Measurements from ENCODE around the gene WNT7A. TPM values are rescaled to one million over a fixed set of nuclear protein-coding genes. Genes with fewer than 3 reads are reported as not detected.

WNT7A gene
- total and polyA plus RNA-seq, 4 experiments from 2014 or later = 8.3 to 19.3 (median 13.5) TPM

GRCh38 chr3:13886593-13887129 is 6.8 kb upstream of the WNT7A start:
- POLR2A ChIA-PET (ENCODE audit: partially characterized antibody) = interaction anchor here (1.8 to 2.6 kb wide), 3 partner anchors 230 to 237 kb away, joined by 6 to 14 read pairs (median 7); partner anchors contain the start of genes CHCHD4 and TMEM43
- H3K4me3 Mint-ChIP-seq = no peak overlapping the region
- no peak for DNase-seq
- H3K9me3 Mint-ChIP-seq = peaks cover 0 to 4% (median 0%) of the 10 kb centered on the region in 8 donors
- H3K4me3 ChIP-seq (ENCODE audit: low read length in 2 of 2) = no peak overlapping the region
- no peak overlapping the region for H3K27ac Mint-ChIP-seq
- H3K36me3 ChIP-seq (ENCODE audit: insufficient read depth, low read length) = no peaks in the 10 kb centered on the region
- CTCF ChIA-PET (ENCODE audit: partially characterized antibody) = interaction anchor here (0.7 to 21.5 kb wide), 10 partner anchors 10 to 434 kb away, joined by 3 to 996 read pairs (median 4); no protein-coding TSS in a partner anchor
- intact Hi-C loops (cut with micrococcal nuclease) = no loop called here
- H3K9me3 ChIP-seq (ENCODE audit: control insufficient read depth in 1 of 2, low read length in 2 of 2) = no peaks in the 10 kb centered on the region
- H3K4me1 Mint-ChIP-seq = peaks cover 12 to 38% (median 25%) of the 10 kb centered on the region in 4 donors
- H3K4me1 ChIP-seq (ENCODE audit: insufficient read depth, low read length) = peaks cover 26% of the 10 kb centered on the region
- no peak overlapping the region for H3K27ac ChIP-seq (ENCODE audit: low read depth, low read length)
- H3K27me3 ChIP-seq (ENCODE audit: insufficient read depth, low read length) = no peaks in the 10 kb centered on the region
- H3K36me3 Mint-ChIP-seq = no peaks in the 10 kb centered on the region
- peaks cover 12 to 15% of the 10 kb centered on the region in 2 donors for H3K27me3 Mint-ChIP-seq

GRCh38 chr3:13885704-13886010 is 5.8 kb upstream of the WNT7A start:
- no peak overlapping the region for H3K27ac ChIP-seq (ENCODE audit: low read depth, low read length)
- ChIA-PET POLR2A (ENCODE audit: partially characterized antibody) (interaction anchor here (1.1 to 2.6 kb wide), 5 partner anchors 20 to 238 kb away, joined by 6 to 14 read pairs (median 7); partner anchors contain the start of genes CHCHD4 and TMEM43), CTCF (ENCODE audit: partially characterized antibody) (interaction anchor here (0.7 to 21.5 kb wide), 18 partner anchors 9 to 398 kb away, joined by 3 to 996 read pairs (median 6); partner anchors contain the start of genes CHCHD4 and TMEM43)
- no peak for DNase-seq
- peaks cover 22% of the 10 kb centered on the region for H3K4me1 ChIP-seq (ENCODE audit: insufficient read depth, low read length)
- intact Hi-C loops (cut with micrococcal nuclease) = loop anchor here (1.0 kb wide), 2 partner anchors 227 to 389 kb away; no protein-coding TSS in a partner anchor
- H3K27me3 Mint-ChIP-seq = peaks cover 16 to 17% of the 10 kb centered on the region in 2 donors
- no peaks in the 10 kb centered on the region for H3K9me3 ChIP-seq (ENCODE audit: control insufficient read depth in 1 of 2, low read length in 2 of 2)
- H3K36me3 Mint-ChIP-seq = no peaks in the 10 kb centered on the region
- peak overlapping the region in 1 of 8 donors; percentile 74 for H3K4me3 Mint-ChIP-seq
- peak overlapping the region in 4 of 7 donors; percentile 1 to 76 (median 67) for H3K27ac Mint-ChIP-seq
- peaks cover 7 to 34% (median 20%) of the 10 kb centered on the region in 4 donors for H3K4me1 Mint-ChIP-seq
- no peaks in the 10 kb centered on the region for H3K36me3 ChIP-seq (ENCODE audit: insufficient read depth, low read length)
- no peaks in the 10 kb centered on the region for H3K27me3 ChIP-seq (ENCODE audit: insufficient read depth, low read length)
- H3K4me3 ChIP-seq (ENCODE audit: low read length in 2 of 2) = no peak overlapping the region
- H3K9me3 Mint-ChIP-seq = peaks cover 0 to 4% (median 0%) of the 10 kb centered on the region in 8 donors

- no peaks in the 10 kb centered on the region for H3K36me3 Mint-ChIP-seq
- H3K4me1 Mint-ChIP-seq = peaks cover 4 to 31% (median 16%) of the 10 kb centered on the region in 4 donors
- peak overlapping the region in 2 of 8 donors; percentile 60 to 74 for H3K4me3 Mint-ChIP-seq
- H3K9me3 Mint-ChIP-seq = peaks cover 0 to 4% (median 0%) of the 10 kb centered on the region in 8 donors
- peaks cover 16 to 17% of the 10 kb centered on the region in 2 donors for H3K27me3 Mint-ChIP-seq
- Histone ChIP-seq H3K4me3 (ENCODE audit: low read length in 2 of 2) (no peak overlapping the region), H3K27ac (ENCODE audit: low read depth, low read length) (no peak overlapping the region), H3K27me3 (ENCODE audit: insufficient read depth, low read length) (no peaks in the 10 kb centered on the region), H3K9me3 (ENCODE audit: control insufficient read depth in 1 of 2, low read length in 2 of 2) (no peaks in the 10 kb centered on the region), H3K36me3 (ENCODE audit: insufficient read depth, low read length) (no peaks in the 10 kb centered on the region), H3K4me1 (ENCODE audit: insufficient read depth, low read length) (peaks cover 20% of the 10 kb centered on the region)
- intact Hi-C loops (cut with micrococcal nuclease) = loop anchor here (1.0 to 5.0 kb wide), 3 partner anchors 227 to 403 kb away; partner anchors contain the start of gene HDAC11
- CTCF ChIA-PET (ENCODE audit: partially characterized antibody) = interaction anchor here (0.7 to 21.5 kb wide), 28 partner anchors 8 to 793 kb away, joined by 3 to 996 read pairs (median 4); partner anchors contain the start of genes CHCHD4 and TMEM43
- POLR2A ChIA-PET (ENCODE audit: partially characterized antibody) = interaction anchor here (1.1 to 2.6 kb wide), 4 partner anchors 19 to 239 kb away, joined by 6 to 14 read pairs (median 8); partner anchors contain the start of genes CHCHD4 and TMEM43
- peak; percentile 77 to 80 (median 78) for DNase-seq
- H3K27ac Mint-ChIP-seq = peak overlapping the region in 5 of 7 donors; percentile 1 to 76 (median 63)
These were observed 5.2 kb upstream of the WNT7A start for GRCh38 chr3:13884851-13885703.

DNA sequence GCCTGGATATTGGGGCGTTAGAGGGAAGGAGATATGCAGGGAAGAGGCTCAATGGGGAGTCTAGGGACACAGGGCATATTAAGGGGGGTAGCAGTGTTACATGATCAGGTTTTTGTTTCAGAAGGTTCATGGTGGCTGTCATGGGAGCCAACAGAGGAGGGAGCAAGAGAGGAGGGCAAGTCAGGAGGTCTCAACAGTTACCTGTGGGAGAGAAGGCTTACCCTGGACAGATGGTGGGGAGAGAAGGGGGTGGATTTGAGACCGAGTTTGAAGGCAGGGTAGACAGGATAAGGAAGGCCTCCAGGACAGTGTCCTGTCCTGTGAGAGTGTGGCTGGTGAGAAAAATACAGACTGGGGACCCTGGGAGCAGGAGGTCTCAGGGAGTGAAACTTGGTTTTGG is 3.8 kb upstream of the WNT7A start:
- Histone ChIP-seq H3K9me3 (ENCODE audit: control insufficient read depth in 1 of 2, low read length in 2 of 2) (no peaks in the 10 kb centered on the region), H3K4me3 (ENCODE audit: low read length in 2 of 2) (no peak overlapping the region), H3K27me3 (ENCODE audit: insufficient read depth, low read length) (no peaks in the 10 kb centered on the region), H3K36me3 (ENCODE audit: insufficient read depth, low read length) (no peaks in the 10 kb centered on the region), H3K4me1 (ENCODE audit: insufficient read depth, low read length) (peaks cover 16% of the 10 kb centered on the region), H3K27ac (ENCODE audit: low read depth, low read length) (no peak overlapping the region)
- Mint-ChIP-seq H3K4me3 (peak overlapping the region in 1 of 8 donors; percentile 23), H3K27me3 (peaks cover 16 to 17% of the 10 kb centered on the region in 2 donors), H3K4me1 (peaks cover 2 to 17% (median 10%) of the 10 kb centered on the region in 4 donors), H3K9me3 (peaks cover 0 to 2% (median 0%) of the 10 kb centered on the region in 8 donors), H3K27ac (peak overlapping the region in 1 of 7 donors; percentile 64), H3K36me3 (peaks cover 0 to 4% of the 10 kb centered on the region in 2 donors)
- intact Hi-C loops (cut with micrococcal nuclease) = loop anchor here (5.0 kb wide), 1 partner anchor 401 kb away; the partner anchor contains the start of gene HDAC11
- ChIA-PET POLR2A (ENCODE audit: partially characterized antibody) (no interaction called here), CTCF (ENCODE audit: partially characterized antibody) (interaction anchor here (1.0 to 21.5 kb wide), 6 partner anchors 13 to 388 kb away, joined by 3 to 996 read pairs (median 16); no protein-coding TSS in a partner anchor)
- no peak for DNase-seq

DNA sequence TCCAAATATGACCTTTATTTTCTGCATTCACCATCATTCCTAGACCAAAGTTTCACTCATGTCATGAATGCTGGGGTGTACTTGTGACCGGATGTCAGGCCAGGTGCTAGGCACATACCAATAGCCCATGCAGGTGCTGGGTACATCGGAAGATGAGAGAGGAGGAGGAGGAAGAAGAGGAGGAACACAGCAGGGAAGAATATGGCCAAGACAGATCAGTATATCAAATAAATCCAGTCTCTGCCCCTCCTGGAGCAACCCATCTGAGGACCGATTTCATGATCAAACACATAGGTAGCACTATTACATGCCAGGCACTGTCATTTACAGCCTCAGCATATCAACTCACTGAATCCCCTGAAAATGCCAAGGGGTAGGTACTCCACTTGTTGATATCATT is 3.0 kb upstream of the WNT7A start:
- Histone ChIP-seq H3K27me3 (ENCODE audit: insufficient read depth, low read length) (no peaks in the 10 kb centered on the region), H3K4me3 (ENCODE audit: low read length in 2 of 2) (no peak overlapping the region), H3K4me1 (ENCODE audit: insufficient read depth, low read length) (peaks cover 17% of the 10 kb centered on the region), H3K9me3 (ENCODE audit: control insufficient read depth in 1 of 2, low read length in 2 of 2) (no peaks in the 10 kb centered on the region), H3K36me3 (ENCODE audit: insufficient read depth, low read length) (no peaks in the 10 kb centered on the region), H3K27ac (ENCODE audit: low read depth, low read length) (no peak overlapping the region)
- no peak overlapping the region for H3K4me3 Mint-ChIP-seq
- H3K4me1 Mint-ChIP-seq = peaks cover 4 to 22% (median 12%) of the 10 kb centered on the region in 4 donors
- intact Hi-C loops (cut with micrococcal nuclease) = loop anchor here (5.0 kb wide), 1 partner anchor 401 kb away; the partner anchor contains the start of gene HDAC11
- H3K27me3 Mint-ChIP-seq = peaks cover 17% of the 10 kb centered on the region in 2 donors
- DNase-seq = no peak
- H3K27ac Mint-ChIP-seq = peak overlapping the region in 1 of 7 donors; percentile 19
- ChIA-PET CTCF (ENCODE audit: partially characterized antibody) (interaction anchor here (0.9 to 21.5 kb wide), 6 partner anchors 12 to 229 kb away, joined by 3 to 996 read pairs (median 26); no protein-coding TSS in a partner anchor), POLR2A (ENCODE audit: partially characterized antibody) (interaction anchor here (1.2 to 7.4 kb wide), 2 partner anchors 16 to 56 kb away, joined by 3 to 137 read pairs; no protein-coding TSS in a partner anchor)
- peaks cover 0 to 2% (median 0%) of the 10 kb centered on the region in 8 donors for H3K9me3 Mint-ChIP-seq
- peaks cover 0 to 6% of the 10 kb centered on the region in 2 donors for H3K36me3 Mint-ChIP-seq

GRCh38 chr3:13881536-13882410 is 1.9 kb upstream of the WNT7A start:
- intact Hi-C loops (cut with micrococcal nuclease) = loop anchor here (5.0 kb wide), 1 partner anchor 399 kb away; the partner anchor contains the start of gene HDAC11
- H3K36me3 Mint-ChIP-seq = peaks cover 0 to 6% of the 10 kb centered on the region in 2 donors
- H3K4me1 Mint-ChIP-seq = peaks cover 6 to 32% (median 19%) of the 10 kb centered on the region in 4 donors
- H3K27ac ChIP-seq (ENCODE audit: low read depth, low read length) = no peak overlapping the region
- ChIA-PET CTCF (ENCODE audit: partially characterized antibody) (interaction anchor here (0.6 to 21.5 kb wide), 30 partner anchors 9 to 677 kb away, joined by 3 to 996 read pairs (median 4); partner anchors contain the start of gene HDAC11), POLR2A (ENCODE audit: partially characterized antibody) (interaction anchor here (1.2 to 7.4 kb wide), 5 partner anchors 9 to 227 kb away, joined by 3 to 142 read pairs (median 48); no protein-coding TSS in a partner anchor)
- DNase-seq = no peak
- peak overlapping the region in 5 of 7 donors; percentile 16 to 79 (median 44) for H3K27ac Mint-ChIP-seq
- H3K27me3 Mint-ChIP-seq = peaks cover 16 to 17% of the 10 kb centered on the region in 2 donors
- no peaks in the 10 kb centered on the region for H3K27me3 ChIP-seq (ENCODE audit: insufficient read depth, low read length)
- peak overlapping the region in 7 of 8 donors; percentile 12 to 75 (median 66) for H3K4me3 Mint-ChIP-seq
- peaks cover 0 to 2% (median 0%) of the 10 kb centered on the region in 8 donors for H3K9me3 Mint-ChIP-seq
- no peaks in the 10 kb centered on the region for H3K36me3 ChIP-seq (ENCODE audit: insufficient read depth, low read length)
- H3K9me3 ChIP-seq (ENCODE audit: control insufficient read depth in 1 of 2, low read length in 2 of 2) = no peaks in the 10 kb centered on the region
- H3K4me3 ChIP-seq (ENCODE audit: low read length in 2 of 2) = no peak overlapping the region
- H3K4me1 ChIP-seq (ENCODE audit: insufficient read depth, low read length) = peaks cover 20% of the 10 kb centered on the region
